Thoracic aorta (tissue), 2 donors: ENCODE results near the gene EPG5. TPM values are rescaled to one million over a fixed set of nuclear protein-coding genes. Genes with fewer than 3 reads are reported as not detected.

Experiments
- ATAC-seq: fragments of 150-250 bp; one replicate; pipeline ENCODE4 v1.8.0; 2017; ENCODE audit warnings: low read depth; ENCODE audit not compliant: insufficient number of reproducible peaks, low FRiP score
- DNase-seq: peaks from one replicate; pipeline ENCODE4 v3.0.0-alpha.2; 2020; ENCODE audit warnings: low spot score
- H3K27ac ChIP-seq, 2 donors: fragments of 200-600 bp; sonication (generic); 1 replicate in 1 of 2; 2 replicates in 1 of 2; pipeline ENCODE4 v1.5.1; 2016; ENCODE audit warnings: mild to moderate bottlenecking in 2 of 2, moderate library complexity in 2 of 2
- H3K27me3 ChIP-seq: fragments of 200-600 bp; sonication (generic); replicated peaks from 2 replicates; pipeline ENCODE4 v1.6.0; 2016; ENCODE audit warnings: mild to moderate bottlenecking; ENCODE audit not compliant: insufficient read depth
- H3K36me3 ChIP-seq: fragments of 200-600 bp; sonication (generic); one replicate; pipeline ENCODE4 v1.5.1; 2016
- H3K4me1 ChIP-seq, 2 donors: fragments of 200-600 bp; sonication (generic); 1 replicate in 1 of 2; 2 replicates in 1 of 2; pipeline versions ENCODE4 v1.5.1 to v1.6.0; 2016; ENCODE audit warnings: low read depth in 2 of 2, mild to moderate bottlenecking in 1 of 2; ENCODE audit not compliant: control insufficient read depth in 1 of 2
- H3K4me3 ChIP-seq: fragments of 200-600 bp; sonication (generic); 2 replicates; pipeline ENCODE4 v1.5.1; 2016; ENCODE audit warnings: mild to moderate bottlenecking
- H3K9me3 ChIP-seq: fragments of 200-600 bp; sonication (generic); 2 replicates; pipeline ENCODE4 v1.5.1; 2016
- total RNA-seq, 2 donors: library from RNA; depleted of rRNA; stranded (reverse); fragments of >200 nt; gene quantifications; one replicate each; pipeline versions ENCODE4 v1.1.0 to v1.2.3, GENCODE V29; 2016
- TF ChIP-seq, protein P1 (sequence below): fragments of 200-600 bp; sonication (generic); IDR thresholded peaks from one replicate; pipeline ENCODE4 v1.5.1; 2019; ENCODE audit warnings: antibody characterized with exemption

Gene EPG5
- total RNA-seq, 2 donors from 2014 or later, result 46.0 to 47.9 TPM

GRCh38 chr18:45845410-45845809, 121.7 kb downstream of the EPG5 start:
- DNase-seq, result no peak
- Histone ChIP-seq H3K27me3 (no peaks in the 10 kb centered on the region), H3K4me3 (no peak overlapping the region), H3K4me1 (no peaks in the 10 kb centered on the region), H3K36me3 (no peaks in the 10 kb centered on the region), H3K27ac (no peak overlapping the region), H3K9me3 (no peaks in the 10 kb centered on the region)
- ATAC-seq, result no peak
- TF ChIP-seq, protein P1, sequence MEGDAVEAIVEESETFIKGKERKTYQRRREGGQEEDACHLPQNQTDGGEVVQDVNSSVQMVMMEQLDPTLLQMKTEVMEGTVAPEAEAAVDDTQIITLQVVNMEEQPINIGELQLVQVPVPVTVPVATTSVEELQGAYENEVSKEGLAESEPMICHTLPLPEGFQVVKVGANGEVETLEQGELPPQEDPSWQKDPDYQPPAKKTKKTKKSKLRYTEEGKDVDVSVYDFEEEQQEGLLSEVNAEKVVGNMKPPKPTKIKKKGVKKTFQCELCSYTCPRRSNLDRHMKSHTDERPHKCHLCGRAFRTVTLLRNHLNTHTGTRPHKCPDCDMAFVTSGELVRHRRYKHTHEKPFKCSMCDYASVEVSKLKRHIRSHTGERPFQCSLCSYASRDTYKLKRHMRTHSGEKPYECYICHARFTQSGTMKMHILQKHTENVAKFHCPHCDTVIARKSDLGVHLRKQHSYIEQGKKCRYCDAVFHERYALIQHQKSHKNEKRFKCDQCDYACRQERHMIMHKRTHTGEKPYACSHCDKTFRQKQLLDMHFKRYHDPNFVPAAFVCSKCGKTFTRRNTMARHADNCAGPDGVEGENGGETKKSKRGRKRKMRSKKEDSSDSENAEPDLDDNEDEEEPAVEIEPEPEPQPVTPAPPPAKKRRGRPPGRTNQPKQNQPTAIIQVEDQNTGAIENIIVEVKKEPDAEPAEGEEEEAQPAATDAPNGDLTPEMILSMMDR, result no peak

GRCh38 chr18:45844938-45845337, 122.2 kb downstream of the EPG5 start:
- TF ChIP-seq, protein P1, result no peak
- no peak overlapping the region for H3K4me3 ChIP-seq
- DNase-seq (no peak), ATAC-seq (no peak)
- H3K4me1 ChIP-seq, result no peaks in the 10 kb centered on the region
- no peaks in the 10 kb centered on the region for H3K36me3 ChIP-seq
- H3K27me3 ChIP-seq, result no peaks in the 10 kb centered on the region
- H3K9me3 ChIP-seq, result no peaks in the 10 kb centered on the region
- no peak overlapping the region for H3K27ac ChIP-seq

GRCh38 chr18:45843019-45843418, 124.1 kb downstream of the EPG5 start:
- DNase-seq (no peak), ATAC-seq (no peak)
- Histone ChIP-seq H3K4me3 (no peak overlapping the region), H3K27ac (no peak overlapping the region), H3K9me3 (no peaks in the 10 kb centered on the region), H3K4me1 (peaks cover 5 to 12% of the 10 kb centered on the region in 2 donors), H3K36me3 (no peaks in the 10 kb centered on the region), H3K27me3 (no peaks in the 10 kb centered on the region)
- TF ChIP-seq, protein P1, result no peak

- Histone ChIP-seq H3K9me3 (no peaks in the 10 kb centered on the region), H3K27ac (no peak overlapping the region), H3K27me3 (no peaks in the 10 kb centered on the region), H3K4me1 (peaks cover 10 to 23% of the 10 kb centered on the region in 2 donors), H3K36me3 (no peaks in the 10 kb centered on the region), H3K4me3 (no peak overlapping the region)
- TF ChIP-seq, protein P1, result no peak
- DNase-seq (no peak), ATAC-seq (no peak)
Measured at GRCh38 chr18:45841765-45842442, 125.2 kb downstream of the EPG5 start.

- TF ChIP-seq, protein P1, result no peak
- Histone ChIP-seq H3K9me3 (no peaks in the 10 kb centered on the region), H3K27me3 (no peaks in the 10 kb centered on the region), H3K4me1 (peaks cover 10 to 24% of the 10 kb centered on the region in 2 donors), H3K27ac (no peak overlapping the region), H3K4me3 (no peak overlapping the region), H3K36me3 (no peaks in the 10 kb centered on the region)
- ATAC-seq (no peak), DNase-seq (no peak)
Measured at GRCh38 chr18:45841060-45841764, 125.9 kb downstream of the EPG5 start.
